Gastroesophageal sphincter (tissue), 4 donors: Measurements from ENCODE around the gene CTNNA3. TPM values are rescaled to one million over a fixed set of nuclear protein-coding genes. Genes with fewer than 3 reads are reported as not detected.

Experiments used
- ATAC-seq: fragments of 150-250 bp; one replicate; pipeline ENCODE4 v1.9.1; 2016; ENCODE audit warnings: mild to moderate bottlenecking, moderate library complexity
- H3K27ac ChIP-seq, 4 donors: fragments of 200-600 bp; sonication (generic) in 3 of 4; 1 replicate in 3 of 4; 2 replicates in 1 of 4; pipeline ENCODE4 v1.5.1; 2016 to 2019
- H3K27me3 ChIP-seq: fragments of 200-600 bp; sonication (generic); one replicate; pipeline ENCODE4 v1.5.1; 2019
- H3K36me3 ChIP-seq, 2 donors: fragments of 200-600 bp; sonication (generic); one replicate each; pipeline ENCODE4 v1.5.1; 2019; ENCODE audit warnings: control low read depth in 1 of 2
- H3K4me1 ChIP-seq, 3 donors: fragments of 200-600 bp; sonication (generic); 1 replicate in 2 of 3; 2 replicates in 1 of 3; pipeline ENCODE4 v1.5.1; 2016 to 2019; ENCODE audit warnings: control low read depth in 2 of 3
- H3K4me3 ChIP-seq, 2 donors: fragments of 200-600 bp; sonication (generic); one replicate each; pipeline ENCODE4 v1.5.1; 2019; ENCODE audit warnings: mild to moderate bottlenecking in 1 of 2, moderate library complexity in 1 of 2
- H3K9me3 ChIP-seq, 3 donors: fragments of 200-600 bp; sonication (generic); one replicate each; pipeline ENCODE4 v1.5.1; 2017 to 2019; ENCODE audit warnings: control low read depth in 2 of 3
- CTCF ChIP-seq, 4 experiments: fragments of 200-600 bp in 2 of 4; fragments of 450-650 bp in 2 of 4; sonication (generic) in 1 of 4; IDR thresholded peaks; one replicate each; pipeline ENCODE4 v1.5.1; 2017 to 2019; ENCODE audit warnings: antibody characterized with exemption in 4 of 4, mild to moderate bottlenecking in 2 of 4, moderate library complexity in 2 of 4
- EP300 ChIP-seq: sonication (generic); formaldehyde crosslinking; IDR thresholded peaks from one replicate; pipeline ENCODE4 v1.6.1; 2017; ENCODE audit warnings: antibody characterized with exemption, mild to moderate bottlenecking
- POLR2A ChIP-seq, 2 donors: fragments of 450-650 bp; IDR thresholded peaks; one replicate each; pipeline ENCODE4 v1.6.1; 2017; ENCODE audit warnings: antibody characterized with exemption in 2 of 2, mild to moderate bottlenecking in 2 of 2, moderate library complexity in 1 of 2
- POLR2AphosphoS5 ChIP-seq: sonication (generic); formaldehyde crosslinking; IDR thresholded peaks from one replicate; pipeline ENCODE4 v1.6.1; 2017; ENCODE audit warnings: antibody characterized with exemption
- WGBS, 2 donors: methylation state at CpG; one replicate each; pipeline ENCODE4 v1.1.5; 2018; ENCODE audit warnings: low coverage in 1 of 2; 5-methylcytosine and 5-hydroxymethylcytosine counted together
- total RNA-seq, 4 donors: library from RNA; depleted of rRNA; stranded (reverse); fragments of >200 nt; gene quantifications; one replicate each; pipeline ENCODE4 v1.1.0, GENCODE V29; 2016

CTNNA3 gene
- total RNA-seq, 4 donors from 2014 or later: 5.1 to 22.0 (median 13.8) TPM

DNA sequence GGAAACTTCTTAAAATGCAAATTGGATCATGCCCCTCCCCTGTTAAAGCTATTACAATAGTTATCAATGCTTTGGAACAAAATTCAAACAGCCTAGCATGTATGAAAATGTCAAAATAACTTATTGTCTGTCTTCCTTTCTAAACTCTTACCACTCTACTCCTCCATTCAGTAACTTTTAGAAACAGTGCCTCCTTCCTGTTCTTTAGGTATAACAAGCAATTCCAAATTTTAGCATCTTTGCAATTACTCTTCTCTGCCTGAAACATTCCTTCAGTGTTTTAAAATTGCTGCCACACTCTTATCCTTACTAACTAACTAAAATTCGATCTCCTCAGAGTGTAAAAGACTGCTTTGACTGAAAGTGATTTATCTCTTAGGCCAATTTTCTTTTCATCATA is 1430.6 kb downstream of the CTNNA3 start:
- H3K4me1 ChIP-seq: no peaks in the 10 kb centered on the region
- no peaks in the 10 kb centered on the region for H3K36me3 ChIP-seq
- H3K27ac ChIP-seq: no peak overlapping the region
- no peak for ATAC-seq
- WGBS, 2 donors: 44% methylated on average over 1 of the region's 1 CpG; no CpG with 5 or more reads in 1 of the 2 donors
- TF ChIP-seq POLR2AphosphoS5 (no peak), POLR2A (IDR thresholded peaks at IDR 0.05) (no peak), EP300 (no peak), CTCF (IDR thresholded peaks at IDR 0.05) (no peak)
- no peaks in the 10 kb centered on the region for H3K27me3 ChIP-seq
- no peaks in the 10 kb centered on the region for H3K9me3 ChIP-seq
- H3K4me3 ChIP-seq: no peak overlapping the region

GRCh38 chr10:66259836-66260235 is 1436.2 kb downstream of the CTNNA3 start:
- WGBS, 2 donors: 79 to 94% methylated on average over 2 of the region's 2 CpGs
- Histone ChIP-seq H3K36me3 (no peaks in the 10 kb centered on the region), H3K4me1 (no peaks in the 10 kb centered on the region), H3K4me3 (no peak overlapping the region), H3K9me3 (no peaks in the 10 kb centered on the region), H3K27me3 (no peaks in the 10 kb centered on the region), H3K27ac (no peak overlapping the region)
- no peak for TF ChIP-seq EP300
- no peak for TF ChIP-seq CTCF (IDR thresholded peaks at IDR 0.05)
- no peak for TF ChIP-seq POLR2A (IDR thresholded peaks at IDR 0.05)
- no peak for TF ChIP-seq POLR2AphosphoS5
- no peak for ATAC-seq

GRCh38 chr10:66258693-66259092 is 1437.3 kb downstream of the CTNNA3 start:
- TF ChIP-seq POLR2A (IDR thresholded peaks at IDR 0.05) (no peak), POLR2AphosphoS5 (no peak), CTCF (IDR thresholded peaks at IDR 0.05) (no peak), EP300 (no peak)
- Histone ChIP-seq H3K4me1 (no peaks in the 10 kb centered on the region), H3K4me3 (no peak overlapping the region), H3K36me3 (no peaks in the 10 kb centered on the region), H3K27me3 (no peaks in the 10 kb centered on the region), H3K27ac (no peak overlapping the region), H3K9me3 (no peaks in the 10 kb centered on the region)
- no peak for ATAC-seq
- WGBS, 2 donors: 79 to 94% methylated on average over 2 of the region's 2 CpGs

DNA sequence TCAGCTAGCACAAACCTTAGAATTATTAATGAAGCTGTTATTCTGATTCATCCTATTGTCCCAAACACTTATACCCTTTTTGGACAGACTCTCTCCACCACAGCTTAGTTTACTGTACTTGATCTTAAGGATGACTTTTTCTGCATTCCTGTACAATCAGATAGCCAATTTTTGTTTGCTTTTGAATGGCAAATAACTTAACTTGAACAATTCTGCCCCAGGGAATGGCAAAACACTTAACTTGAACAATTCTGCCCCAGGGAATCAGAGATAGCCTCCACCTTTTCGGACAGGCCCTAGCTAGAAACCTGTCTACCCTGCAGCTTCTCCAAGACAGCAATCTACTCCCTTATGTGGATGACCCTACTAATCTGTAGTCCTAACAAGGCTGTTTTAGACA is 1438.2 kb downstream of the CTNNA3 start:
- ATAC-seq: no peak
- Histone ChIP-seq H3K36me3 (no peaks in the 10 kb centered on the region), H3K27me3 (no peaks in the 10 kb centered on the region), H3K4me1 (no peaks in the 10 kb centered on the region), H3K9me3 (no peaks in the 10 kb centered on the region), H3K27ac (no peak overlapping the region), H3K4me3 (no peak overlapping the region)
- no peak for TF ChIP-seq CTCF (IDR thresholded peaks at IDR 0.05)
- TF ChIP-seq POLR2AphosphoS5: no peak
- TF ChIP-seq POLR2A (IDR thresholded peaks at IDR 0.05): no peak
- TF ChIP-seq EP300: no peak
- 89 to 92% methylated on average over 1 of the region's 1 CpG for WGBS, 2 donors

DNA sequence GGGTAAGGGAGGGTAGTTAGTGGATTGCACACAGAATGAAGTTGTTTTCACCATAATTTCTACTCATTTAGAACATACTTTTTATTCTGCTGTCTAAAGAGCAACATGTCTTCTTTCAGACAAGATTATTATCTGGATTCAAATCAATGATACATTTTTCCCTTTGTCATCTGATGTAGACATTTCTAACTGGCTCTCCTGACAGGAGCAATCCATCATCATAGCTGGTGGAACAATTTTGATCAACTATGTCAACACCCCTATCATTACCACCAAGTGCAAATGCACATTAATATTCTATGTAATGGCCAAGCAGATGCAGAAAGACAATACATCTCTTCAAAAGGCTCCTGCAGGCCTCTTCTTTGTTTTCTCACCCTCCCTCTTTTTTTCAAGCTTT is 1443.0 kb downstream of the CTNNA3 start:
- Histone ChIP-seq H3K27me3 (no peaks in the 10 kb centered on the region), H3K9me3 (peaks cover 0 to 6% (median 0%) of the 10 kb centered on the region in 3 donors), H3K36me3 (no peaks in the 10 kb centered on the region), H3K4me3 (no peak overlapping the region), H3K4me1 (no peaks in the 10 kb centered on the region), H3K27ac (no peak overlapping the region)
- TF ChIP-seq EP300 (no peak), POLR2A (IDR thresholded peaks at IDR 0.05) (no peak), POLR2AphosphoS5 (no peak), CTCF (IDR thresholded peaks at IDR 0.05) (no peak)
- ATAC-seq: no peak
